SKM-1 (cell line): ENCODE results near the gene TNXB.

Source experiments
- DNase-seq: peaks from one replicate; lab custom pipeline; 2025; ENCODE audit not compliant: unreplicated experiment; lab: John Stamatoyannopoulos, UW

TNXB gene

GRCh38 chr6:32140420-32141046 lies 31.4 kb upstream of the TNXB start:
- no peak for DNase-seq

- no peak for DNase-seq
These were observed 30.5 kb upstream of the TNXB start for GRCh38 chr6:32139590-32139989.

GRCh38 chr6:32137454-32137853 lies 28.3 kb upstream of the TNXB start:
- no peak for DNase-seq

DNA sequence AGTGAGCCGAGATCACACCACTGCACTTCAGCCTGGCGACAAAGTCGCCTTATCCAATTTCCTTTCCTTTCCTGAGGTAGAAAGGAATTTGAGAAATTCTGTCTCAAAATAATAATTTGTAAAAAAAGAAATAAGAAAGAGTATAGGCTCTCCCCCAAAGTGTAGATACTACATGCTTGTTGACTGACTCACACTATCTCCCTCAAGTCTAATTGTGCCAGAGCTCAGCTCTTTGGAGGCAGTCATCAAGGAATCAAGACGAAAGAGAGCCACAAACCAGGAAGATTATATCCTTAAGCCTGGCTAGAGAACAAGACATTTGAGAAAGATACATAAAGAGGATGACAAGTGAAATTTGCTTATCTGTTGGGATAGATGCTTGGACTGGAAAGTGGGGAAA lies 24.6 kb upstream of the TNXB start:
- no peak for DNase-seq

DNA sequence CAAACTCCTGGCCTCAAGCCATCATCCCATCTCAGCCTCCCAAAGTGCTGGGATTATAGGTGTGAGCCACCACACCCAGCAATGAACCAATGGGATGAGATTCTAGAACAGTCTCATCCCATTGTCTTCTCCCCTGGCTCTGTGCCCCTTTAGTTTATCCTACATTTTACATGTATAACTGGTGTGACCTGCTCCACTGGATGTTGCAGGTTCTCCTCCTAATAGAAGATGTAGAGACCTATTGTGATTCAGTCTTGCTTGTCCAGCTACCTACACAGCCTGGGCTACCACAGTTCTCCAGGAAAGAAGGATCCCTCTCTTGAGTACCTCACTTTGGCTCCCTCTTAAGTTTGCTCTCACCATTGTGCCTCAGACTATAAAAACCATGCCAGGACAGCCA lies 23.0 kb upstream of the TNXB start:
- DNase-seq = no peak

- DNase-seq = no peak
These were observed 22.4 kb upstream of the TNXB start for GRCh38 chr6:32131439-32131948.

GRCh38 chr6:32129297-32130088 lies 20.4 kb upstream of the TNXB start:
- DNase-seq = peak; percentile 78

- no peak for DNase-seq
These were observed 19.7 kb upstream of the TNXB start for GRCh38 chr6:32128751-32129296.

DNA sequence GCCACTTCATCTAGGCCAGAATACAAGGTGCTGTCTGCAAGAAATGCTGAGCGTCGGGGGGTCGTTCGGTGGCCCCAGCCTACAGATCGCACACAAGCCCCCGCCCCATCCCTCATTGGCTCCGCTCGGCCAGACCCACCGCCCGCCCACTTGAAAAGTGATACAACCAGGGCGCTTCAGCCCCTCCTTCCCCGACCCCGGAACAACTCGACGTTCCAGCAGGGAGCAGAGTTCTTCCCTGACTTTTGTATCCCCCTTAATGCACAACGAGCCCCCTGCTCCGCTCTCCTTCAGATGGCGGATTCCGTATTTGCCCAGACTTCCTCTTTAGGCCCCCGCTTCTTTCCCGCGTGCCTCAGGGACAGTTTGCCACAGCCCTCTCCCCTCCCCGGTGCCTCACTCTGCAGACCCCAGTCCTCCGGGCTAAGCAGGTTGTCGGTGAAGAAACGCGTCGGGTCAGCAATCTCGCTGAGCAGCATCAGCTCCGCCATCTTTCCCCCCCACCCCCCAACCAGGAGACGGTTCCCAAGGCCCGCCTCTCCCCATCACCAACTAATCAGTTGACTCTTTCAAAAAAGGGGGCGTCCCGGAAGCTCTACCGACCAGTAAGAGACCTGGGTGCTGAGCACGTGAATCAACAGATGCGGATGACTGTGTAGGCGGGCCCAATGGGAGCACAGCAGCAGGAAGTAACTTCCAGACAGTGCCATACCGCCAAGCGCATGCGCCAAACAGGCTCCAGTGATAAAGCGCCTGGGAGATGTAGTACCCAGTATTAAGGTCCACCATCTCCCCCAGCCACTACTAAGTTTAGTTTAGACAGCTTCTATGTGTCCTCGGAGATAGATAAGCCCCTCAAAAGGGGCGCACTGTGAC lies 18.8 kb upstream of the TNXB start, which contains the start of gene ATF6B:
TSS of gene ATF6B (minus strand) at position 530 of the 876 bp plus-strand sequence. CDS start at position 491, 39 bp downstream.
- DNase-seq = peak; percentile 96

DNA sequence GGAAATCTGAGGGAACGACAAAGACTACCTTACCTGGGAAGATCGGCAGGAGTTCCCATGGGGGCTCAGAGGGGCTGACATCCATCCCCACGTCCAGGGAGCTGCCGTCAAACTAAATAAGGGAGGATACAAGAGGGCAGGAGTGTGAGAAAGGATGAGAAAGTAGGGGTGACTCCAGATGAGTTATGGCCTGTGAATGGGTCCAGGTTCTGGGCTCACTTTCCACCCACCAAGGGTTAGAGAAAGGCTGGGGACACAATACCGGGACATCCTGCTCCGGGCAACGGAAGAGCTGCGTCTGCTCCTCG lies 18.2 kb upstream of the TNXB start:
- DNase-seq = no peak

- no peak for DNase-seq
These were observed 17.7 kb upstream of the TNXB start for GRCh38 chr6:32126880-32127279.

- no peak for DNase-seq
These were observed 14.5 kb upstream of the TNXB start for GRCh38 chr6:32123681-32124080.

- no peak for DNase-seq
These were observed 11.5 kb upstream of the TNXB start for GRCh38 chr6:32120573-32121059.

DNA sequence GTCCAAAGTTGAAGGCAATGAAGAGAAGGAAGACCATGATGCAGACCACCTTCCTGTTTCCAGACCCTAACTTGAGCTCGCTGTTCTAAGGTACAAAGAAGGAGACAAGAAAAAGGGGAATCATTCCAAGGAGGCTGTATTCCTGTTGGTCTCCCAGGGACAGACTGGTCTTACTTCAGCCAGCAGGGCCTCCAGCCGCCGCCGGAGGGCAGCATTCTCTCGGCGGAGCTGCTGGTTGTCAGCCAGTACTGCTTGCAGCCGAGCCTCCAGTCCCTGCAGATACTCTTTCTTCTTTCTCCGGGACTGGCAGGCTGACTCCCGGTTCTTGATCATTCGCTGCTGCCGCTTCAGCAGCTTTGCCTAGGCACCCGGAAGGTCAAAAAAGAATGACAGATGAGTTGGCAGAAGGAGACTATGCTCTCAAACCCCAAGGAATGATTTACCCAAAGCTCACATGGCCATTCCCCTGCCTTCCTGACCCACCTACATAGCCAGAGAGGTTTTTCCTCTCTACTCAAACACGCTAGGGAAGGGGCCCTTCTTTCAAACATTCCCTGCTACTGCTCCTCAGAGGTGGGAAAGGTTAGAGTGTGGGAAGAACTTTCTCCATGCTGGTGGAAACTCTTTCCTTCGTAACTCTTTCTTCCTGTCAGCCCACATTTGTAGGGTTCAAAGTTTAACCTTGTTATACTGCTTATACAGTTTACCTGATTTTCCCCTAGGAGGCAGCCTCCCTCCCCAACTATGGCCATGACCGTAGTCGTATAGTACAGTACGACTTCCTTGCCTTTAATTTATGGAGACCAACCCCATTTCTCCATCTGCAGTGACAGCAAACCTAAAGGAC lies 9.9 kb upstream of the TNXB start:
- peak; percentile 45 for DNase-seq

DNA sequence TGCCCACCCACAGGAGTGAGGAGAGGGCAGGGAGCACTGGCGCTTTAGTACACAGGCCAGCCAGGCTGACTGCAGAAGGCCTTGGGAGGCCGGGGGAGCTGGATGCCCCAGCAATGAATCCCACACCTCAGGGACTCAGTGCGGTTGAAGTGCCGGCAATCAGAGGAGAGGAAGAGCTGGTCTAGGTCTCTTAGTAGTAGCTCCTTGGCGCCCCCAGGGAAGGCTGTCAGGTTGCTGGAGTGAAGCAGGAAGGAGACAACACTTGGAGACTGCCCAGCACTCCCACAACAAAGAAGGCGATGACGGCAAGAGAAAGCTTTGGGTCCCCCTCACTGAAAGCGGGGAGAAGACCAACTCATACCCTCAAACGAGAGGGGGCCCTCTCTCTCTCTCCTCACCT lies 8.3 kb upstream of the TNXB start:
- no peak for DNase-seq

- DNase-seq = no peak
These were observed 7.5 kb upstream of the TNXB start for GRCh38 chr6:32116674-32117073.

GRCh38 chr6:32115623-32116022 lies 6.5 kb upstream of the TNXB start:
- DNase-seq = no peak

GRCh38 chr6:32114796-32115195 lies 5.7 kb upstream of the TNXB start:
- DNase-seq = no peak

DNA sequence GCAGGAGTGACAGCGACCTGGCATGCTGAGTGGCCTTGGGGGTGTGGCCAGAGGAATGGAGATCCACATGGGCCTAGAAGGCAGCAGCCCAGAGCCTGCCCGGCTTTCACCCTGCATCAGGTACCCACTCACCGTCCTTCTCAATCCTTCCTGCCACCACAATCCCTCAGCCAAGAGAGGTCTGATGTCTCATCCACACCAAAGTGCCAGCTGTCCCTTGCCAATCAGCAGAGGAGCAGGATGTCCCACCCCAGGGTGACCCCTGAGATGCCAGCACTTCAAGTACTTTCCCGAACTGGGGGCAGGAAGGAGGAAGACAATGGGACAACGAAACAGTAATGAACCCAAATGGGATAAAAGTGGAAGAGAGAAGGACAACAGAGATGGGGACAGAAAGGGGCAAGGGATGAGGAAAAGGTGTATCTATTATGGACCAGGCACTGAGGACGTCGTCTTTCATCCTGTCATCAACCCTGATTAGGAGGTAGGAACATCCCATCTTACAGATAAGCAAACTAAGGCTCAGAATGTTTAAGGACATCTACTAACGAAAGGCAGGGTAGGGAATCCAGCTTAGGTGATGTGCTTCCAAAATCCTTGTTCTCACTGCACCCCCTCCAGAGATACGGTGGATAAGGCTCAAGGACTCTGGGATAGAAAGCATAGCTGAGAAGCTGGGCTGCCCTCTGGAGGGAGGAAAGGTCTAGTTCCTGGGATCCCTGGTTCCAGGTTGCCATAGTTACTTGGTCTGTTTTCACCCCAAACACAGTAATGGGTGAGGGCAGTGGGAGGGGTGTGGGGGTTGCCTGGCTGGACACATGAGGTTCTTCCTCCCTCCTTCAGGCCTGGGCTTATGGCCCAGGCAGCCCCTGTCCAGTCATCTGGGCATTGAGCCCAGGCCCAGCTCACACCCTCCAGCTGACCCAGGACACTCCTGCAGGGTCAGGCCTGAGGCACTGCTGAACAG lies 4.5 kb upstream of the TNXB start:
- DNase-seq = no peak
